ENCODE results near the gene ACSL6.

The ACSL6 gene

GRCh38 chr5:131998431-131999040, 12.9 kb downstream of the ACSL6 start:
- DNase-seq: no peak

GRCh38 chr5:131997727-131998117, 13.7 kb downstream of the ACSL6 start:
- DNase-seq: no peak

GRCh38 chr5:131997026-131997726, 14.3 kb downstream of the ACSL6 start:
- DNase-seq: no peak

GRCh38 chr5:131996210-131997025, 15.0 kb downstream of the ACSL6 start:
- DNase-seq: no peak

- DNase-seq: no peak
These were observed 16.8 kb downstream of the ACSL6 start for GRCh38 chr5:131994533-131995226.

- DNase-seq: no peak
These were observed 17.4 kb downstream of the ACSL6 start for GRCh38 chr5:131994090-131994489.

- DNase-seq: no peak
These were observed 17.8 kb downstream of the ACSL6 start for GRCh38 chr5:131993676-131994075.

GRCh38 chr5:131992370-131992769, 19.1 kb downstream of the ACSL6 start:
- DNase-seq: no peak

GRCh38 chr5:131991593-131992324, 19.7 kb downstream of the ACSL6 start:
- no peak for DNase-seq

- no peak for DNase-seq
These were observed 20.7 kb downstream of the ACSL6 start for GRCh38 chr5:131990716-131991115.

GRCh38 chr5:131988601-131989000, 22.9 kb downstream of the ACSL6 start:
- DNase-seq: no peak

- no peak for DNase-seq
These were observed 24.2 kb downstream of the ACSL6 start for GRCh38 chr5:131987251-131987650.

- no peak for DNase-seq
These were observed 25.1 kb downstream of the ACSL6 start for GRCh38 chr5:131986161-131986912.

- no peak for DNase-seq
These were observed 26.3 kb downstream of the ACSL6 start for GRCh38 chr5:131984956-131985665.

GRCh38 chr5:131983244-131983771, 28.1 kb downstream of the ACSL6 start:
- no peak for DNase-seq

- DNase-seq: no peak
These were observed 29.9 kb downstream of the ACSL6 start for GRCh38 chr5:131981516-131981915.

- DNase-seq: no peak
These were observed 30.8 kb downstream of the ACSL6 start for GRCh38 chr5:131980696-131981095.

GRCh38 chr5:131979816-131980215, 31.6 kb downstream of the ACSL6 start:
- DNase-seq: no peak

- no peak for DNase-seq
These were observed 34.2 kb downstream of the ACSL6 start for GRCh38 chr5:131977212-131977604.

GRCh38 chr5:131976414-131977211, 34.8 kb downstream of the ACSL6 start:
- no peak for DNase-seq
